RWPE2 (cell line): ENCODE data around the gene IFIT5.

ENCODE experiments used
- ATAC-seq: fragments of 200-7000 bp; cut with Tn5 transposase; 3 replicates; pipeline ENCODE4 v1.9.1; 2021; ENCODE audit warnings: low read depth
- DNase-seq: peaks from one replicate; pipeline ENCODE4 v3.0.0-alpha.2; 2020; ENCODE audit warnings: low spot score
- H3K27ac ChIP-seq: fragments of 450-650 bp; 2 replicates; pipeline ENCODE4 v1.5.1; 2017; ENCODE audit warnings: mild to moderate bottlenecking; ENCODE audit not compliant: poor library complexity, severe bottlenecking
- H3K27me3 ChIP-seq: fragments of 250-450 bp; sonication (Bioruptor Pico); 2 replicates; pipeline ENCODE4 v1.5.1; 2021; ENCODE audit warnings: mild to moderate bottlenecking, moderate library complexity; ENCODE audit not compliant: insufficient read depth, poor library complexity, severe bottlenecking
- H3K36me3 ChIP-seq: fragments of 250-450 bp; sonication (Bioruptor Pico); 2 replicates; pipeline ENCODE4 v1.5.1; 2020; ENCODE audit warnings: low read depth, mild to moderate bottlenecking, moderate library complexity
- H3K4me1 ChIP-seq: fragments of 250-450 bp; sonication (Bioruptor Pico); 2 replicates; pipeline ENCODE4 v1.5.1; 2021; ENCODE audit warnings: mild to moderate bottlenecking, moderate library complexity; ENCODE audit not compliant: insufficient read depth, poor library complexity, severe bottlenecking
- H3K4me3 ChIP-seq: fragments of 250-450 bp; sonication (Bioruptor Pico); 2 replicates; pipeline ENCODE4 v1.5.1; 2021; ENCODE audit warnings: mild to moderate bottlenecking, moderate library complexity; ENCODE audit not compliant: severe bottlenecking
- H3K9me3 ChIP-seq: fragments of 250-450 bp; sonication (Bioruptor Pico); 2 replicates; pipeline ENCODE4 v1.5.1; 2021; ENCODE audit warnings: mild to moderate bottlenecking, moderate library complexity; ENCODE audit not compliant: severe bottlenecking
- CTCF ChIP-seq: fragments of 450-650 bp; IDR thresholded peaks from one replicate; pipeline ENCODE4 v1.5.1; 2017; ENCODE audit warnings: mild to moderate bottlenecking, moderate library complexity; ENCODE audit not compliant: poor library complexity, severe bottlenecking

Gene IFIT5

GRCh38 chr10:89377705-89378637 lies 36.4 kb upstream of the IFIT5 start, which contains the start of gene IFIT1B:
Gene IFIT1B, plus strand, starts transcription at chr10:89378056. Its CDS starts 80 bp downstream, at chr10:89378136.
- TF ChIP-seq CTCF, result no peak
- no peak within 1 kb of the TSS for H3K4me3 ChIP-seq
- H3K27me3 ChIP-seq, result no peaks in the 10 kb centered on the region
- no peak for DNase-seq
- ATAC-seq, result no peak
- H3K4me1 ChIP-seq, result peaks cover 11% of the 10 kb centered on the region
- H3K27ac ChIP-seq, result no peak within 1 kb of the TSS
- H3K36me3 ChIP-seq, result no peaks in the 10 kb centered on the region
- H3K9me3 ChIP-seq, result no peaks in the 10 kb centered on the region

- no peak for TF ChIP-seq CTCF
- no peaks in the 10 kb centered on the region for H3K9me3 ChIP-seq
- no peaks in the 10 kb centered on the region for H3K27me3 ChIP-seq
- ATAC-seq, result no peak
- H3K27ac ChIP-seq, result no peak overlapping the region
- H3K4me1 ChIP-seq, result peaks cover 6% of the 10 kb centered on the region
- H3K36me3 ChIP-seq, result no peaks in the 10 kb centered on the region
- no peak for DNase-seq
- H3K4me3 ChIP-seq, result no peak overlapping the region
Measured at GRCh38 chr10:89379103-89379502, 35.3 kb upstream of the IFIT5 start.

GRCh38 chr10:89382757-89383156 lies 31.6 kb upstream of the IFIT5 start:
- no peak overlapping the region for H3K27ac ChIP-seq
- no peaks in the 10 kb centered on the region for H3K36me3 ChIP-seq
- DNase-seq (no peak), ATAC-seq (no peak)
- H3K4me3 ChIP-seq, result no peak overlapping the region
- H3K9me3 ChIP-seq, result no peaks in the 10 kb centered on the region
- no peaks in the 10 kb centered on the region for H3K4me1 ChIP-seq
- no peak for TF ChIP-seq CTCF
- H3K27me3 ChIP-seq, result no peaks in the 10 kb centered on the region

GRCh38 chr10:89384474-89385340 lies 29.7 kb upstream of the IFIT5 start:
- no peak overlapping the region for H3K4me3 ChIP-seq
- no peak for TF ChIP-seq CTCF
- DNase-seq, result no peak
- no peak for ATAC-seq
- H3K4me1 ChIP-seq, result no peaks in the 10 kb centered on the region
- H3K9me3 ChIP-seq, result no peaks in the 10 kb centered on the region
- H3K27me3 ChIP-seq, result no peaks in the 10 kb centered on the region
- H3K27ac ChIP-seq, result no peak overlapping the region
- H3K36me3 ChIP-seq, result no peaks in the 10 kb centered on the region
